ENCODE results near the gene SPINT2.

- TF ChIP-seq, protein P1, sequence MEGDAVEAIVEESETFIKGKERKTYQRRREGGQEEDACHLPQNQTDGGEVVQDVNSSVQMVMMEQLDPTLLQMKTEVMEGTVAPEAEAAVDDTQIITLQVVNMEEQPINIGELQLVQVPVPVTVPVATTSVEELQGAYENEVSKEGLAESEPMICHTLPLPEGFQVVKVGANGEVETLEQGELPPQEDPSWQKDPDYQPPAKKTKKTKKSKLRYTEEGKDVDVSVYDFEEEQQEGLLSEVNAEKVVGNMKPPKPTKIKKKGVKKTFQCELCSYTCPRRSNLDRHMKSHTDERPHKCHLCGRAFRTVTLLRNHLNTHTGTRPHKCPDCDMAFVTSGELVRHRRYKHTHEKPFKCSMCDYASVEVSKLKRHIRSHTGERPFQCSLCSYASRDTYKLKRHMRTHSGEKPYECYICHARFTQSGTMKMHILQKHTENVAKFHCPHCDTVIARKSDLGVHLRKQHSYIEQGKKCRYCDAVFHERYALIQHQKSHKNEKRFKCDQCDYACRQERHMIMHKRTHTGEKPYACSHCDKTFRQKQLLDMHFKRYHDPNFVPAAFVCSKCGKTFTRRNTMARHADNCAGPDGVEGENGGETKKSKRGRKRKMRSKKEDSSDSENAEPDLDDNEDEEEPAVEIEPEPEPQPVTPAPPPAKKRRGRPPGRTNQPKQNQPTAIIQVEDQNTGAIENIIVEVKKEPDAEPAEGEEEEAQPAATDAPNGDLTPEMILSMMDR (conservative IDR thresholded peaks at IDR 0.05; ENCODE audit: low read depth, low read length): no peak
- TF ChIP-seq EZH2 (IDR thresholded peaks at IDR 0.05; ENCODE audit: low read length, unreplicated experiment): no peak
These were observed 8.9 kb upstream of the SPINT2 start for GRCh38 chr19:38255383-38256014.
